Measurements from ENCODE around the gene TANGO2. TPM values are rescaled to one million over a fixed set of nuclear protein-coding genes. Genes with fewer than 3 reads are reported as not detected.

The TANGO2 gene
- total RNA-seq, 2 donors from 2014 or later, result 10.5 to 19.7 TPM

DNA sequence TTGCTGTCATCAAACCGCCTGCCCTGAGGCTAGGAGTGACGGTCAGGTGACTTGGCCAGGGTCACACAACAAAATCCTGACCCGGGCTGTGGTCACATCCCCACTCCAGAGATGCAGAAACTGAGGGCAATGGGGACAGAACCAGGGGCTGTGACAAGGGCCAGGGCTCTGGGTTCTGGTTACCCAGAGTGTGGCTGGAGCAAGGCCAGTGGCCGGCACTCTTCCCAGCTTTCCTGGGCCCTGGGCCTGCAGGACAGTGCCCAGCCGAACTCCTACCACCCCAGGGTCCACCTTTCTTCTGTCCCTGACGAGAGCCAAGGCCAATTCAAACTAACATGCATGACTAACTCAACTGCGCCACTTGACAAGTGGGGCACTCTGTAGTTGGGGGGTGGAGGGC, 40.1 kb upstream of the TANGO2 start:
- WGBS, 2 donors, result 87 to 100% methylated on average over 2 to 7 of the region's 7 CpGs
- intact Hi-C loops (cut with DNase I), result no loop called here
- H3K27ac ChIP-seq, result no peak overlapping the region
- TF ChIP-seq, protein P1, sequence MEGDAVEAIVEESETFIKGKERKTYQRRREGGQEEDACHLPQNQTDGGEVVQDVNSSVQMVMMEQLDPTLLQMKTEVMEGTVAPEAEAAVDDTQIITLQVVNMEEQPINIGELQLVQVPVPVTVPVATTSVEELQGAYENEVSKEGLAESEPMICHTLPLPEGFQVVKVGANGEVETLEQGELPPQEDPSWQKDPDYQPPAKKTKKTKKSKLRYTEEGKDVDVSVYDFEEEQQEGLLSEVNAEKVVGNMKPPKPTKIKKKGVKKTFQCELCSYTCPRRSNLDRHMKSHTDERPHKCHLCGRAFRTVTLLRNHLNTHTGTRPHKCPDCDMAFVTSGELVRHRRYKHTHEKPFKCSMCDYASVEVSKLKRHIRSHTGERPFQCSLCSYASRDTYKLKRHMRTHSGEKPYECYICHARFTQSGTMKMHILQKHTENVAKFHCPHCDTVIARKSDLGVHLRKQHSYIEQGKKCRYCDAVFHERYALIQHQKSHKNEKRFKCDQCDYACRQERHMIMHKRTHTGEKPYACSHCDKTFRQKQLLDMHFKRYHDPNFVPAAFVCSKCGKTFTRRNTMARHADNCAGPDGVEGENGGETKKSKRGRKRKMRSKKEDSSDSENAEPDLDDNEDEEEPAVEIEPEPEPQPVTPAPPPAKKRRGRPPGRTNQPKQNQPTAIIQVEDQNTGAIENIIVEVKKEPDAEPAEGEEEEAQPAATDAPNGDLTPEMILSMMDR (IDR thresholded peaks at IDR 0.05), result no peak
- TF ChIP-seq POLR2A (IDR thresholded peaks at IDR 0.05), result no peak
- no peak for ATAC-seq
- H3K36me3 ChIP-seq (replicated peaks in 1 of 2; ENCODE audit: insufficient read depth in 1 of 2, low read depth in 2 of 2), result no peaks in the 10 kb centered on the region
- peaks cover 12% of the 10 kb centered on the region for H3K4me1 ChIP-seq
- no peaks in the 10 kb centered on the region for H3K9me3 ChIP-seq
- DNase-seq, result no peak
- no peak overlapping the region for H3K4me3 ChIP-seq
- H3K27me3 ChIP-seq, result no peaks in the 10 kb centered on the region

DNA sequence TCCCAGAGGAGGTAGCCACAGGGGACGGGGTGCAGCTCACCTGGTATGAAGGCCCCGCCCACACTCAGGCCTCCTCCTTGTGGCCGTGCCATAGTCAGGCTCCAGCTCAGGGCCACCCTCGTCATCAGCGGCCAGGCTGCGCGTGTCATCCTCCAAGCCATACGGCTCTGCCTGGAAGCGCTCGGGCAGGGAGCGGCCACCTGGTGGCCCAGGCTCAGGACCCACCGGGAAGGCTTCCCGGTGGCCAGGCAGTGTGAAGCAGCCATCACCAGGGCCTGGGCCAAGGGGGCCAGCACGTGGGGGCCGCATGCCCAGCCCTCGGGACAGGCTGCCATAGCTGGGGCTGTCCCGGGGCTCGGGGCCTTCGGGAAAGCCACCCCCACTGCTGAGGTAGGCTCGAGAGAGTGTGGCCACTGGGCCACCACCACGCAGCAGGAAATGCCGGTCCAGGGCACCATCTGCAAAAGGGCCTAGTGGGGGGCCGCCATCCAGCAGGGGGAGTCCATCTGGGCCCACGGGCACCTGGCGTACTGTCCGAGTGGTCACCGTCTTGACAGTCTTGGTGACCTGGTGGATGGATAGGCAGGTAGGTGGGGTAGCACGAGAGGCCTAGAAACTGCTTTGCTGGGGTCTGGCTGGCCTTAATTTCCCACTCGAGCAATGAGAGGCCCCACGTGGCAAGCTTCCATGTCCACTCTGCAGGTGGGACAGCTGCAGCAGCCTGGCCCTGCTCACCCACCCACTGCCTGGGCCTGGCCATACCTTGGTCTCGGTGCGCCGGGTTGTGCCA, 39.5 kb upstream of the TANGO2 start:
- Histone ChIP-seq H3K36me3 (replicated peaks in 1 of 2; ENCODE audit: insufficient read depth in 1 of 2, low read depth in 2 of 2) (no peaks in the 10 kb centered on the region), H3K4me1 (peaks cover 18% of the 10 kb centered on the region), H3K4me3 (no peak overlapping the region), H3K27me3 (no peaks in the 10 kb centered on the region), H3K9me3 (no peaks in the 10 kb centered on the region), H3K27ac (no peak overlapping the region)
- no peak for DNase-seq
- no peak for TF ChIP-seq POLR2A (IDR thresholded peaks at IDR 0.05)
- TF ChIP-seq, protein P1 (IDR thresholded peaks at IDR 0.05), result no peak
- no peak for ATAC-seq
- intact Hi-C loops (cut with DNase I), result no loop called here
- 90% methylated on average over 33 of the region's 33 CpGs; no CpG with 5 or more reads in 1 of the 2 donors for WGBS, 2 donors

DNA sequence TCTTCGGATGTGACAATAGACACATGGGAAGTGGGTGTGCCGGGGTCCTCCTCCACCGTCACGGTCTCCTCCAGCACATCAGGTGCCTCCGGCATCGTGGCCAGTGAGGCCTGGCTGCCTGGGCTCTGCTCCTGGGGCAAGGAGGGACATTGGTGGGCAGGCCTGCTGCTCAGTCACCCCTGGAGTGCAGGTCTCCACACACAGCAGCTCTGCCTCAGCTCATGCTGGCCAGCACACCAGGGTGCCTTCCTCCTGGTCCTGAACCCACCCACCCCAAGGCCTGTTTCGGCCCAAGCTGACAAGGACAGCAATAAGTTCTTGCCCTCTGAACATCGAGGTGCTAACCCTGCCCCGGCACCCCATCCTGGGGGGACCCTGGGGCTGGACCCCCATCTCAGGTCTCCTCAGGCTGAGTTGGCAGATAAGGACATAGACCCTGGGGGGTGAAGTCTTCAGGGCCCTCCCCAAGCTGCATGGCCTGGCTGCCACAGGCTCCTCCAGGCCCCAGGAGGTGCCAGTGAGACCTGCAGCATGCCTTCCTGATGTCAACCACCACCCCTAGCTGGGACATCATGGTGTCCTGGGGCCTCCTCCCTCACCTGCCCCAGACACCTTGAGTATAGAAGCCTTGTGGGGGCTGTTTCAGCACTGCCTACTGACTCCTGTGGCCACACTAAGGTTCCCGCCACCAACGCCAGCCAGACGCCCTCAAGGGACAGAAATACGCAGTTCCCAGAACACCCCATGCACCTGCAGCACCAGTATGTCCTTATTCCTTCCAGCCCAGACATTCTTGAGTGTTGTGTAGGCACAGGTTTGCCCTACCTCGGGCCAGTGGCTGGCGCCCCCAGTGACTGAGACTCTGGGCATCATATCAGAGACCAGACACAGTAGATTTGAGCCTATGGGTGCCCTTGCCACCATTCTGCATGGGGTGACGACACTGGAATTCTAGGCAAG, 38.7 kb upstream of the TANGO2 start:
- Histone ChIP-seq H3K9me3 (no peaks in the 10 kb centered on the region), H3K27me3 (no peaks in the 10 kb centered on the region), H3K4me1 (peaks cover 23% of the 10 kb centered on the region), H3K36me3 (replicated peaks in 1 of 2; ENCODE audit: insufficient read depth in 1 of 2, low read depth in 2 of 2) (no peaks in the 10 kb centered on the region), H3K4me3 (no peak overlapping the region), H3K27ac (no peak overlapping the region)
- intact Hi-C loops (cut with DNase I), result no loop called here
- no peak for DNase-seq
- 89 to 100% methylated on average over 1 to 16 of the region's 16 CpGs for WGBS, 2 donors
- no peak for TF ChIP-seq POLR2A (IDR thresholded peaks at IDR 0.05)
- TF ChIP-seq, protein P1 (IDR thresholded peaks at IDR 0.05), result no peak
- ATAC-seq, result no peak

DNA sequence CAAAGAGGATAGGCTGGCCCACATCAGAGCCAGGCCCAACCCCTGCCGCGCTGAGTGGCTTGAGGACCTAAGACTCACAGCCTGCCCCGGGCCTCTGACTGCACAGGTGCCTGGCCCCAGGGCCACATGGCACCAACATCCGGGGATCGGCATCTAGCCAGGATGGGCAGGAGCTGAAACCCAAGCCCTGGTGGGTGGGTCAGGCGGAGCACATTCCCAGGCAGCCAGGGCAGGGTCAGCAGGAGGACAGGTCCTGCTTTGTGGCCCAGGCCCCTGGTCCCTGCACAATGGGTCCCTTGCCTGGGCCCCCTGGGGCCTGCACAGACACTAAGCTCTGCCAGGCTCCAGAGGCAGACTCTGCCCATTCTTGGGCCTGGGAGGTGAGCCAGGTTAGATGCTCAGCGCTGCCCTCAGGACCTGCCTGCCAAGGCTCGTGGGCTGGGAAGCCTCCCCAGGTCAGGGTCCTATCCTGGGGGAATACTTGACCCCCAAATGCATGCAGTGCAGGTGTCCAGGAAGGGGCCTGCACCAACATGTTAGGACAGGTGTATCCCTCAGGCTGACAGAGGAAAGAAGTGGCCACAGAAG, 37.8 kb upstream of the TANGO2 start:
- no peaks in the 10 kb centered on the region for H3K9me3 ChIP-seq
- ATAC-seq (no peak), DNase-seq (no peak)
- peaks cover 23% of the 10 kb centered on the region for H3K4me1 ChIP-seq
- H3K27ac ChIP-seq, result no peak overlapping the region
- no peak overlapping the region for H3K4me3 ChIP-seq
- intact Hi-C loops (cut with DNase I), result no loop called here
- 90% methylated on average over 2 to 8 of the region's 8 CpGs for WGBS, 2 donors
- H3K27me3 ChIP-seq, result no peaks in the 10 kb centered on the region
- no peak for TF ChIP-seq POLR2A (IDR thresholded peaks at IDR 0.05)
- TF ChIP-seq, protein P1 (IDR thresholded peaks at IDR 0.05), result no peak
- no peaks in the 10 kb centered on the region for H3K36me3 ChIP-seq (replicated peaks in 1 of 2; ENCODE audit: insufficient read depth in 1 of 2, low read depth in 2 of 2)

All from body of pancreas (tissue), 4 donors.